GM23338 (cell line): Measurements from ENCODE around the gene SUSD4. TPM values are rescaled to one million over a fixed set of nuclear protein-coding genes. Genes with fewer than 3 reads are reported as not detected.

Experiments used
- ATAC-seq: fragments of 200-7000 bp; cut with Tn5 transposase; 3 replicates; pipeline ENCODE4 v1.9.1; 2020
- DNase-seq: peaks from one replicate; pipeline ENCODE4 v3.0.0-alpha.2; 2015; ENCODE audit warnings: low spot score
- H2AFZ ChIP-seq: fragments of 200-600 bp; sonication (generic); 2 replicates; pipeline ENCODE4 v1.8.0; 2016; ENCODE audit warnings: antibody characterized with exemption, mild to moderate bottlenecking, moderate library complexity
- H3F3A ChIP-seq: fragments of 200-600 bp; sonication (generic); replicated peaks from 2 replicates; pipeline ENCODE4 v1.8.0; 2017; ENCODE audit warnings: antibody characterized with exemption, mixed run types, low read depth
- H3K27ac ChIP-seq: fragments of 200-600 bp; sonication (generic); 2 replicates; pipeline ENCODE4 v1.6.1; 2016; ENCODE audit warnings: low read depth
- H3K27me3 ChIP-seq: fragments of 200-600 bp; sonication (generic); 2 replicates; pipeline ENCODE4 v1.8.0; 2016; ENCODE audit warnings: mild to moderate bottlenecking, mixed run types, moderate library complexity; ENCODE audit not compliant: insufficient read depth
- H3K36me3 ChIP-seq: fragments of 200-600 bp; sonication (generic); 2 replicates; pipeline ENCODE4 v1.8.0; 2016; ENCODE audit warnings: mild to moderate bottlenecking; ENCODE audit not compliant: insufficient read depth
- H3K4me1 ChIP-seq: fragments of 200-600 bp; sonication (generic); 2 replicates; pipeline ENCODE4 v1.8.0; 2016; ENCODE audit warnings: mild to moderate bottlenecking, moderate library complexity; ENCODE audit not compliant: insufficient read depth
- H3K4me2 ChIP-seq: fragments of 200-600 bp; sonication (generic); 2 replicates; pipeline ENCODE4 v1.7.1; 2017; ENCODE audit warnings: mixed run types
- H3K4me3 ChIP-seq: fragments of 200-600 bp; sonication (generic); 2 replicates; pipeline ENCODE4 v1.6.1; 2016; ENCODE audit warnings: mixed run types
- H3K79me2 ChIP-seq: fragments of 200-600 bp; sonication (generic); replicated peaks from 2 replicates; pipeline ENCODE4 v1.8.0; 2017; ENCODE audit warnings: mild to moderate bottlenecking; ENCODE audit not compliant: insufficient read depth
- H3K9me2 ChIP-seq: fragments of 200-600 bp; sonication (generic); 2 replicates; pipeline ENCODE4 v1.8.0; 2017; ENCODE audit not compliant: insufficient read depth
- H4K20me1 ChIP-seq: fragments of 200-600 bp; sonication (generic); replicated peaks from 2 replicates; pipeline ENCODE4 v1.8.0; 2017; ENCODE audit warnings: mild to moderate bottlenecking; ENCODE audit not compliant: insufficient read depth
- H3K27ac Mint-ChIP-seq: 2 replicates; pipeline ENCODE4 v1.8.0; 2020; ENCODE audit warnings: inconsistent platforms, mild to moderate bottlenecking, moderate library complexity, mixed read lengths
- H3K27me3 Mint-ChIP-seq: 3 replicates; pipeline ENCODE4 v1.8.0; 2022; ENCODE audit warnings: low read depth, mild to moderate bottlenecking, moderate library complexity, mixed read lengths, inconsistent platforms; ENCODE audit not compliant: insufficient read depth, poor library complexity
- H3K36me3 Mint-ChIP-seq: 3 replicates; pipeline ENCODE4 v1.8.0; 2021; ENCODE audit warnings: low read depth, mild to moderate bottlenecking, inconsistent platforms, moderate library complexity, mixed read lengths
- H3K4me1 Mint-ChIP-seq: 3 replicates; pipeline ENCODE4 v1.8.0; 2020; ENCODE audit warnings: mild to moderate bottlenecking, inconsistent platforms, mixed read lengths
- H3K4me3 Mint-ChIP-seq: 3 replicates; pipeline ENCODE4 v1.8.0; 2021; ENCODE audit warnings: moderate library complexity, mild to moderate bottlenecking, inconsistent platforms, mixed read lengths
- H3K9me3 Mint-ChIP-seq: 3 replicates; pipeline ENCODE4 v1.8.0; 2020; ENCODE audit warnings: moderate library complexity, mild to moderate bottlenecking, inconsistent platforms, mixed read lengths
- CREB1 ChIP-seq: fragments of 250-450 bp; sonication (Bioruptor Pico); IDR thresholded peaks from 2 replicates; pipeline ENCODE4 v1.5.0; 2020; ENCODE audit warnings: low read depth, mild to moderate bottlenecking, moderate library complexity
- EZH2 ChIP-seq: fragments of 200-600 bp; sonication (generic); IDR thresholded peaks from one replicate; pipeline ENCODE4 v1.8.0; 2017; ENCODE audit warnings: antibody characterized with exemption, mild to moderate bottlenecking, low read depth; ENCODE audit not compliant: unreplicated experiment
- JUNB ChIP-seq: IDR thresholded peaks from one replicate; pipeline ENCODE4 v1.6.1; 2016; ENCODE audit warnings: antibody characterized with exemption; ENCODE audit not compliant: unreplicated experiment
- ZNF114 ChIP-seq: fragments of 250-450 bp; sonication (Bioruptor Pico); IDR thresholded peaks from 2 replicates; pipeline ENCODE4 v1.5.0; 2020; ENCODE audit warnings: mild to moderate bottlenecking, moderate library complexity
- ZNF331 ChIP-seq: fragments of 250-450 bp; sonication (Bioruptor Pico); IDR thresholded peaks from 2 replicates; pipeline ENCODE4 v1.5.0; 2020; ENCODE audit warnings: low read depth, mild to moderate bottlenecking, moderate library complexity
- polyA plus RNA-seq: library from polyadenylated mRNA; unstranded; fragments of >200 nt; fragmentation: Nextera tagmentation; extraction: Ambion mirVana; gene quantifications from 2 replicates; pipeline ENCODE4 v1.2.1, GENCODE V29; 2016
- total RNA-seq: library from RNA; depleted of rRNA; stranded (reverse); fragments of >200 nt; shearing (Covaris generic); gene quantifications from 2 replicates; pipeline ENCODE4 v1.2.3, GENCODE V29; 2014
- TF ChIP-seq, protein P1 (sequence below): IDR thresholded peaks from 2 replicates; pipeline ENCODE4 v1.6.1; 2016; ENCODE audit warnings: antibody characterized with exemption
- TF ChIP-seq, protein P2 (sequence below): IDR thresholded peaks from one replicate; pipeline ENCODE4 v1.6.1; 2018; ENCODE audit warnings: antibody characterized with exemption; ENCODE audit not compliant: unreplicated experiment
- TF ChIP-seq, protein P3 (sequence below), 2 experiments: fragments of 200-600 bp in 1 of 2; sonication (generic) in 1 of 2; conservative IDR thresholded peaks; 2 replicates each; pipeline versions ENCODE4 v1.5.1 to v1.6.1; 2016 to 2017; ENCODE audit warnings: antibody characterized with exemption in 2 of 2, low read depth in 2 of 2, mild to moderate bottlenecking in 2 of 2, moderate library complexity in 1 of 2

SUSD4 gene
- total and polyA plus RNA-seq, 2 experiments from 2014 or later, result 2.3 to 3.6 TPM

DNA sequence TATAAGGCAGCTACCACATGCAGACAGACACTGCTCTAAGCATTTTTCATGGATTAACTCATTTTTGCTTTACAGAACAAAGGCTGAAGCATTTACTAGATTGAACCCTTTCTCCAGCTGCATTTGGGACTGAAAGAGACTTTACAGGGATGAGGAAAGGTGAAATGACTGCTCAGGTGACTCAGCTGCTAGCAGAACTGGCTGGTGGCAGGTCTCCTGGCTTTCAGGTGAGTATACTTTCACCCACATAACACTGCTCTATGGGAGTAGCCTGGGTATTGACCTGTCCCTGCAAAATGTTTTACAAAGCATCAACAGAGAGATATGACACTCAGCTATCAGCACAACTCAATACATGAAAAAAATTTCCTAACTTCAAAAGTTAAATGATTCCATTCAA is 26.6 kb upstream of the SUSD4 start (continued):
- TF ChIP-seq, protein P1, sequence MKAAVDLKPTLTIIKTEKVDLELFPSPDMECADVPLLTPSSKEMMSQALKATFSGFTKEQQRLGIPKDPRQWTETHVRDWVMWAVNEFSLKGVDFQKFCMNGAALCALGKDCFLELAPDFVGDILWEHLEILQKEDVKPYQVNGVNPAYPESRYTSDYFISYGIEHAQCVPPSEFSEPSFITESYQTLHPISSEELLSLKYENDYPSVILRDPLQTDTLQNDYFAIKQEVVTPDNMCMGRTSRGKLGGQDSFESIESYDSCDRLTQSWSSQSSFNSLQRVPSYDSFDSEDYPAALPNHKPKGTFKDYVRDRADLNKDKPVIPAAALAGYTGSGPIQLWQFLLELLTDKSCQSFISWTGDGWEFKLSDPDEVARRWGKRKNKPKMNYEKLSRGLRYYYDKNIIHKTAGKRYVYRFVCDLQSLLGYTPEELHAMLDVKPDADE, result no peak
- TF ChIP-seq ZNF331 (CRISPR knock-in tag) (no peak), JUNB (no peak)
- TF ChIP-seq, protein P2, sequence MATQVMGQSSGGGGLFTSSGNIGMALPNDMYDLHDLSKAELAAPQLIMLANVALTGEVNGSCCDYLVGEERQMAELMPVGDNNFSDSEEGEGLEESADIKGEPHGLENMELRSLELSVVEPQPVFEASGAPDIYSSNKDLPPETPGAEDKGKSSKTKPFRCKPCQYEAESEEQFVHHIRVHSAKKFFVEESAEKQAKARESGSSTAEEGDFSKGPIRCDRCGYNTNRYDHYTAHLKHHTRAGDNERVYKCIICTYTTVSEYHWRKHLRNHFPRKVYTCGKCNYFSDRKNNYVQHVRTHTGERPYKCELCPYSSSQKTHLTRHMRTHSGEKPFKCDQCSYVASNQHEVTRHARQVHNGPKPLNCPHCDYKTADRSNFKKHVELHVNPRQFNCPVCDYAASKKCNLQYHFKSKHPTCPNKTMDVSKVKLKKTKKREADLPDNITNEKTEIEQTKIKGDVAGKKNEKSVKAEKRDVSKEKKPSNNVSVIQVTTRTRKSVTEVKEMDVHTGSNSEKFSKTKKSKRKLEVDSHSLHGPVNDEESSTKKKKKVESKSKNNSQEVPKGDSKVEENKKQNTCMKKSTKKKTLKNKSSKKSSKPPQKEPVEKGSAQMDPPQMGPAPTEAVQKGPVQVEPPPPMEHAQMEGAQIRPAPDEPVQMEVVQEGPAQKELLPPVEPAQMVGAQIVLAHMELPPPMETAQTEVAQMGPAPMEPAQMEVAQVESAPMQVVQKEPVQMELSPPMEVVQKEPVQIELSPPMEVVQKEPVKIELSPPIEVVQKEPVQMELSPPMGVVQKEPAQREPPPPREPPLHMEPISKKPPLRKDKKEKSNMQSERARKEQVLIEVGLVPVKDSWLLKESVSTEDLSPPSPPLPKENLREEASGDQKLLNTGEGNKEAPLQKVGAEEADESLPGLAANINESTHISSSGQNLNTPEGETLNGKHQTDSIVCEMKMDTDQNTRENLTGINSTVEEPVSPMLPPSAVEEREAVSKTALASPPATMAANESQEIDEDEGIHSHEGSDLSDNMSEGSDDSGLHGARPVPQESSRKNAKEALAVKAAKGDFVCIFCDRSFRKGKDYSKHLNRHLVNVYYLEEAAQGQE, result no peak
- TF ChIP-seq, protein P3, sequence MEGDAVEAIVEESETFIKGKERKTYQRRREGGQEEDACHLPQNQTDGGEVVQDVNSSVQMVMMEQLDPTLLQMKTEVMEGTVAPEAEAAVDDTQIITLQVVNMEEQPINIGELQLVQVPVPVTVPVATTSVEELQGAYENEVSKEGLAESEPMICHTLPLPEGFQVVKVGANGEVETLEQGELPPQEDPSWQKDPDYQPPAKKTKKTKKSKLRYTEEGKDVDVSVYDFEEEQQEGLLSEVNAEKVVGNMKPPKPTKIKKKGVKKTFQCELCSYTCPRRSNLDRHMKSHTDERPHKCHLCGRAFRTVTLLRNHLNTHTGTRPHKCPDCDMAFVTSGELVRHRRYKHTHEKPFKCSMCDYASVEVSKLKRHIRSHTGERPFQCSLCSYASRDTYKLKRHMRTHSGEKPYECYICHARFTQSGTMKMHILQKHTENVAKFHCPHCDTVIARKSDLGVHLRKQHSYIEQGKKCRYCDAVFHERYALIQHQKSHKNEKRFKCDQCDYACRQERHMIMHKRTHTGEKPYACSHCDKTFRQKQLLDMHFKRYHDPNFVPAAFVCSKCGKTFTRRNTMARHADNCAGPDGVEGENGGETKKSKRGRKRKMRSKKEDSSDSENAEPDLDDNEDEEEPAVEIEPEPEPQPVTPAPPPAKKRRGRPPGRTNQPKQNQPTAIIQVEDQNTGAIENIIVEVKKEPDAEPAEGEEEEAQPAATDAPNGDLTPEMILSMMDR (conservative IDR thresholded peaks at IDR 0.05; ENCODE audit: low read depth in 2 of 2), result no peak

DNA sequence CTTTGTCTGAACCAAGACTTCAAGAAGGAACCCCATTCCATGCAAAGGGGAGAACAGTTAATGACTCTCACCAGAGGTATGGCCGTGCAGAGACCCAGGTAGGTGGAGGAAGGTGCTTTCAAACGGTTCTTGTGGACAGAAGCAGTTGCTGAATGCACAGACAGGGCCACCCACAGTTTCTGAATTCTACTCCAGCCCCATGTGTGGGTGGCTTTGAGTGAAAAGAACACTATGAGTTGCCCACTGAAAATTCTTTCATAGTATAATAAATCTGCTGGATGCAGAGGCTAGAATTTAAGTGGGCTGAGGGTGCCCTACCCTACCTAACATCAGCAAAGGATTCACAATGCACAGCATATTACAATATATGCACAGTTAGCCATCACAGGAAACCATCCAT is 22.0 kb upstream of the SUSD4 start:
- no peaks in the 10 kb centered on the region for H3F3A ChIP-seq
- no peaks in the 10 kb centered on the region for H3K4me1 Mint-ChIP-seq
- H4K20me1 ChIP-seq, result no peaks in the 10 kb centered on the region
- ATAC-seq, result no peak
- H3K9me2 ChIP-seq, result no peaks in the 10 kb centered on the region
- H3K36me3 ChIP-seq, result no peaks in the 10 kb centered on the region
- H3K27me3 Mint-ChIP-seq, result no peaks in the 10 kb centered on the region
- H3K79me2 ChIP-seq, result no peaks in the 10 kb centered on the region
- H3K4me3 ChIP-seq, result no peak overlapping the region
- no peaks in the 10 kb centered on the region for H3K9me3 Mint-ChIP-seq
- DNase-seq, result no peak
- H3K27ac ChIP-seq, result no peak overlapping the region
- H3K27ac Mint-ChIP-seq, result no peak overlapping the region
- H3K36me3 Mint-ChIP-seq, result no peaks in the 10 kb centered on the region
- H3K4me2 ChIP-seq, result no peak overlapping the region
- H3K4me3 Mint-ChIP-seq, result no peak overlapping the region
- H3K4me1 ChIP-seq, result no peaks in the 10 kb centered on the region
- no peak overlapping the region for H2AFZ ChIP-seq
- H3K27me3 ChIP-seq, result 0 out of 2 replicates have a peak, but pooled peaks cover under 1% of the 10 kb centered on the region
- TF ChIP-seq ZNF331 (CRISPR knock-in tag) (no peak), JUNB (no peak), EZH2 (no peak), ZNF114 (CRISPR knock-in tag) (no peak), CREB1 (CRISPR knock-in tag) (no peak)
- TF ChIP-seq, protein P3 (conservative IDR thresholded peaks at IDR 0.05; ENCODE audit: low read depth in 2 of 2), result no peak
- TF ChIP-seq, protein P2, result no peak
